GM13976 (cell line): ENCODE results near the gene KYNU.

Experiments used
- DNase-seq: peaks from one replicate; pipeline ENCODE4 v3.0.0; 2012; ENCODE audit warnings: low spot score
- in situ Hi-C: fragments of 300-500 bp; cut with MboI; formaldehyde crosslinking; loops from one replicate; pipeline ENCODE4 v1.12.0; 2022; ENCODE audit warnings: low sequenced_read_pairs, mixed read lengths, inconsistent platforms; ENCODE audit not compliant: unreplicated experiment
- TF ChIP-seq, protein P1 (sequence below): IDR thresholded peaks from 2 replicates; pipeline ENCODE4 v1.5.1; 2012; ENCODE audit warnings: borderline replicate concordance, mild to moderate bottlenecking; ENCODE audit not compliant: insufficient read depth; ENCODE audit errors: extremely low read depth, missing control alignments, control extremely low read depth

The KYNU gene

GRCh38 chr2:142848023-142848606, 29.3 kb upstream of the KYNU start:
- in situ Hi-C loops = no loop called here
- no peak for DNase-seq
- TF ChIP-seq, protein P1, sequence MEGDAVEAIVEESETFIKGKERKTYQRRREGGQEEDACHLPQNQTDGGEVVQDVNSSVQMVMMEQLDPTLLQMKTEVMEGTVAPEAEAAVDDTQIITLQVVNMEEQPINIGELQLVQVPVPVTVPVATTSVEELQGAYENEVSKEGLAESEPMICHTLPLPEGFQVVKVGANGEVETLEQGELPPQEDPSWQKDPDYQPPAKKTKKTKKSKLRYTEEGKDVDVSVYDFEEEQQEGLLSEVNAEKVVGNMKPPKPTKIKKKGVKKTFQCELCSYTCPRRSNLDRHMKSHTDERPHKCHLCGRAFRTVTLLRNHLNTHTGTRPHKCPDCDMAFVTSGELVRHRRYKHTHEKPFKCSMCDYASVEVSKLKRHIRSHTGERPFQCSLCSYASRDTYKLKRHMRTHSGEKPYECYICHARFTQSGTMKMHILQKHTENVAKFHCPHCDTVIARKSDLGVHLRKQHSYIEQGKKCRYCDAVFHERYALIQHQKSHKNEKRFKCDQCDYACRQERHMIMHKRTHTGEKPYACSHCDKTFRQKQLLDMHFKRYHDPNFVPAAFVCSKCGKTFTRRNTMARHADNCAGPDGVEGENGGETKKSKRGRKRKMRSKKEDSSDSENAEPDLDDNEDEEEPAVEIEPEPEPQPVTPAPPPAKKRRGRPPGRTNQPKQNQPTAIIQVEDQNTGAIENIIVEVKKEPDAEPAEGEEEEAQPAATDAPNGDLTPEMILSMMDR = no peak

- in situ Hi-C loops = no loop called here
- TF ChIP-seq, protein P1 = no peak
- DNase-seq = no peak
These were observed 27.6 kb upstream of the KYNU start for GRCh38 chr2:142849820-142850219.

- in situ Hi-C loops = no loop called here
- TF ChIP-seq, protein P1 = no peak
- DNase-seq = no peak
These were observed 23.6 kb upstream of the KYNU start for GRCh38 chr2:142853912-142854311.

GRCh38 chr2:142857256-142858164, 20.0 kb upstream of the KYNU start:
- in situ Hi-C loops = no loop called here
- TF ChIP-seq, protein P1 = no peak
- DNase-seq = no peak

GRCh38 chr2:142858961-142859360, 18.5 kb upstream of the KYNU start:
- no peak for DNase-seq
- in situ Hi-C loops = no loop called here
- TF ChIP-seq, protein P1 = no peak

DNA sequence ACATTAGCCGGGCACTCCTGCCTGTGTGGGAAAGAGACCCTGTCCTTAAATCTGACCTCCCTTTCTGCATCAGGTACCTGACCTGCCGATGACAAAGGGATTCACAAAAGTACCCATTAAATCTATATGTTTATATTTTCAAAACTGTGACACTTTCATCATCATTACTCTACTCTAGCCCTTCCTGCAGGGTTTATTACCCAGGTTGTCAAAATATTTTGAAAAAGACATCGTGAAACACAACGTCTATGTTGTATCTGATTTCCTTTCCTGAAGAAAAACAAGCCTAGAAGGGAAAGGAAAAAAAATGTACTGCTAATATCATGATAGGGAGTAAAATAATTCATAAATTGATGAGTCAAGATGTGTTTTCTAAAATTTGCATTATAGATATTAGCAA, 15.2 kb upstream of the KYNU start:
- in situ Hi-C loops = no loop called here
- TF ChIP-seq, protein P1 = no peak
- no peak for DNase-seq

DNA sequence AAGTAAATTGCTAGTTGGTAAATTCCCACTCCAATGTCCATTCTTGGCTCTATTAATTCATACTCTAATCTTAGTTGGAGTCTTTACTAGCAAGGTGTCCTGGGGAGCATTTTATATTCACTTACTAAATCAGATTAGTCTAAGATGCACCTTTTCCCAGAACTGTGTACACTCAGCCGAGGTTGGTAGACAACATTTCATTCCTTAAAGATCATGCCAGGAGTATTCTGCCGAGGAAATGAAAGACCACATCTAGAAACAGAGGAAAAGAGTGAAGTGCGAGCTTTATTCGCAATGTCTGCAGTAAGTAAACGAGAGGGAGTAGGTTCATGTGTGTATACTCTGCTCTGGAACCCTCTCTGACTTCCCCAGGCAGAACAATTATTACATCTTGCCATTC, 14.6 kb upstream of the KYNU start:
- in situ Hi-C loops = no loop called here
- DNase-seq = no peak
- TF ChIP-seq, protein P1 = no peak
